Measurements from ENCODE around the gene FAM236B.
"Not testable (repeated sequence)": the region's sequence is repeated elsewhere in the genome, so short reads cannot be mapped to it uniquely, and the experiment has no call there.

The FAM236B gene

GRCh38 chrX:72782560-72782959 lies at the start of gene FAM236B:
TSS of gene FAM236B (minus strand) at chrX:72782660. CDS start at chrX:72782560, 100 bp downstream.
- H3K36me3 ChIP-seq (ENCODE audit: control insufficient read depth in 2 of 2, insufficient read depth in 2 of 2, low read length in 2 of 2); H3K27me3 ChIP-seq (ENCODE audit: control insufficient read depth in 2 of 2, insufficient read depth in 2 of 2, low read length in 2 of 2); H3K4me3 ChIP-seq (ENCODE audit: low read length in 2 of 2); H3K9ac ChIP-seq (ENCODE audit: low read depth in 1 of 2, low read length in 2 of 2); H3K4me1 ChIP-seq (ENCODE audit: control insufficient read depth in 2 of 2, insufficient read depth in 2 of 2, low read length in 2 of 2); H3K9me3 ChIP-seq (ENCODE audit: control insufficient read depth in 2 of 2, low read length in 2 of 2); H3K27ac ChIP-seq (ENCODE audit: low read depth in 2 of 2, low read length in 2 of 2): not testable (repeated sequence)

- not testable (repeated sequence) for H3K4me1 ChIP-seq (ENCODE audit: control insufficient read depth in 2 of 2, insufficient read depth in 2 of 2, low read length in 2 of 2); H3K9ac ChIP-seq (ENCODE audit: low read depth in 1 of 2, low read length in 2 of 2); H3K9me3 ChIP-seq (ENCODE audit: control insufficient read depth in 2 of 2, low read length in 2 of 2); H3K27ac ChIP-seq (ENCODE audit: low read depth in 2 of 2, low read length in 2 of 2); H3K27me3 ChIP-seq (ENCODE audit: control insufficient read depth in 2 of 2, insufficient read depth in 2 of 2, low read length in 2 of 2); H3K4me3 ChIP-seq (ENCODE audit: low read length in 2 of 2); H3K36me3 ChIP-seq (ENCODE audit: control insufficient read depth in 2 of 2, insufficient read depth in 2 of 2, low read length in 2 of 2)
Measured at GRCh38 chrX:72830701-72831100, 48.2 kb upstream of the FAM236B start.

GRCh38 chrX:72808110-72808509 lies 25.6 kb upstream of the FAM236B start, which contains the start of gene FAM236D:
TSS of gene FAM236D (minus strand) at chrX:72808210. CDS start at chrX:72808110, 100 bp downstream.
- H3K27ac ChIP-seq (ENCODE audit: low read depth in 2 of 2, low read length in 2 of 2); H3K27me3 ChIP-seq (ENCODE audit: control insufficient read depth in 2 of 2, insufficient read depth in 2 of 2, low read length in 2 of 2); H3K4me3 ChIP-seq (ENCODE audit: low read length in 2 of 2); H3K4me1 ChIP-seq (ENCODE audit: control insufficient read depth in 2 of 2, insufficient read depth in 2 of 2, low read length in 2 of 2); H3K9me3 ChIP-seq (ENCODE audit: control insufficient read depth in 2 of 2, low read length in 2 of 2); H3K36me3 ChIP-seq (ENCODE audit: control insufficient read depth in 2 of 2, insufficient read depth in 2 of 2, low read length in 2 of 2); H3K9ac ChIP-seq (ENCODE audit: low read depth in 1 of 2, low read length in 2 of 2): not testable (repeated sequence)

- not testable (repeated sequence) for H3K9ac ChIP-seq (ENCODE audit: low read depth in 1 of 2, low read length in 2 of 2); H3K9me3 ChIP-seq (ENCODE audit: control insufficient read depth in 2 of 2, low read length in 2 of 2); H3K27ac ChIP-seq (ENCODE audit: low read depth in 2 of 2, low read length in 2 of 2); H3K27me3 ChIP-seq (ENCODE audit: control insufficient read depth in 2 of 2, insufficient read depth in 2 of 2, low read length in 2 of 2); H3K4me1 ChIP-seq (ENCODE audit: control insufficient read depth in 2 of 2, insufficient read depth in 2 of 2, low read length in 2 of 2); H3K36me3 ChIP-seq (ENCODE audit: control insufficient read depth in 2 of 2, insufficient read depth in 2 of 2, low read length in 2 of 2); H3K4me3 ChIP-seq (ENCODE audit: low read length in 2 of 2)
Measured at GRCh38 chrX:72790390-72790789, 7.9 kb upstream of the FAM236B start.

- H3K27ac ChIP-seq (ENCODE audit: low read depth in 2 of 2, low read length in 2 of 2); H3K4me3 ChIP-seq (ENCODE audit: low read length in 2 of 2); H3K9ac ChIP-seq (ENCODE audit: low read depth in 1 of 2, low read length in 2 of 2); H3K27me3 ChIP-seq (ENCODE audit: control insufficient read depth in 2 of 2, insufficient read depth in 2 of 2, low read length in 2 of 2); H3K36me3 ChIP-seq (ENCODE audit: control insufficient read depth in 2 of 2, insufficient read depth in 2 of 2, low read length in 2 of 2); H3K4me1 ChIP-seq (ENCODE audit: control insufficient read depth in 2 of 2, insufficient read depth in 2 of 2, low read length in 2 of 2); H3K9me3 ChIP-seq (ENCODE audit: control insufficient read depth in 2 of 2, low read length in 2 of 2): not testable (repeated sequence)
Measured at GRCh38 chrX:72788142-72788541, 5.7 kb upstream of the FAM236B start.

GRCh38 chrX:72783964-72784363 lies 1.5 kb upstream of the FAM236B start:
- H3K9me3 ChIP-seq (ENCODE audit: control insufficient read depth in 2 of 2, low read length in 2 of 2); H3K27ac ChIP-seq (ENCODE audit: low read depth in 2 of 2, low read length in 2 of 2); H3K4me3 ChIP-seq (ENCODE audit: low read length in 2 of 2); H3K9ac ChIP-seq (ENCODE audit: low read depth in 1 of 2, low read length in 2 of 2); H3K36me3 ChIP-seq (ENCODE audit: control insufficient read depth in 2 of 2, insufficient read depth in 2 of 2, low read length in 2 of 2); H3K4me1 ChIP-seq (ENCODE audit: control insufficient read depth in 2 of 2, insufficient read depth in 2 of 2, low read length in 2 of 2); H3K27me3 ChIP-seq (ENCODE audit: control insufficient read depth in 2 of 2, insufficient read depth in 2 of 2, low read length in 2 of 2): not testable (repeated sequence)

GRCh38 chrX:72783365-72783936 lies 991 bp upstream of the FAM236B start:
- not testable (repeated sequence) for H3K9ac ChIP-seq (ENCODE audit: low read depth in 1 of 2, low read length in 2 of 2); H3K36me3 ChIP-seq (ENCODE audit: control insufficient read depth in 2 of 2, insufficient read depth in 2 of 2, low read length in 2 of 2); H3K4me1 ChIP-seq (ENCODE audit: control insufficient read depth in 2 of 2, insufficient read depth in 2 of 2, low read length in 2 of 2); H3K9me3 ChIP-seq (ENCODE audit: control insufficient read depth in 2 of 2, low read length in 2 of 2); H3K27ac ChIP-seq (ENCODE audit: low read depth in 2 of 2, low read length in 2 of 2); H3K27me3 ChIP-seq (ENCODE audit: control insufficient read depth in 2 of 2, insufficient read depth in 2 of 2, low read length in 2 of 2); H3K4me3 ChIP-seq (ENCODE audit: low read length in 2 of 2)

GRCh38 chrX:72778146-72778545 lies 4.3 kb downstream of the FAM236B start:
- H3K9ac ChIP-seq (ENCODE audit: low read depth in 1 of 2, low read length in 2 of 2); H3K36me3 ChIP-seq (ENCODE audit: control insufficient read depth in 2 of 2, insufficient read depth in 2 of 2, low read length in 2 of 2); H3K4me1 ChIP-seq (ENCODE audit: control insufficient read depth in 2 of 2, insufficient read depth in 2 of 2, low read length in 2 of 2); H3K4me3 ChIP-seq (ENCODE audit: low read length in 2 of 2); H3K27ac ChIP-seq (ENCODE audit: low read depth in 2 of 2, low read length in 2 of 2); H3K9me3 ChIP-seq (ENCODE audit: control insufficient read depth in 2 of 2, low read length in 2 of 2); H3K27me3 ChIP-seq (ENCODE audit: control insufficient read depth in 2 of 2, insufficient read depth in 2 of 2, low read length in 2 of 2): not testable (repeated sequence)

GRCh38 chrX:72777467-72777790 lies 5.0 kb downstream of the FAM236B start:
- H3K36me3 ChIP-seq (ENCODE audit: control insufficient read depth in 2 of 2, insufficient read depth in 2 of 2, low read length in 2 of 2); H3K4me1 ChIP-seq (ENCODE audit: control insufficient read depth in 2 of 2, insufficient read depth in 2 of 2, low read length in 2 of 2); H3K27ac ChIP-seq (ENCODE audit: low read depth in 2 of 2, low read length in 2 of 2); H3K4me3 ChIP-seq (ENCODE audit: low read length in 2 of 2); H3K9me3 ChIP-seq (ENCODE audit: control insufficient read depth in 2 of 2, low read length in 2 of 2); H3K27me3 ChIP-seq (ENCODE audit: control insufficient read depth in 2 of 2, insufficient read depth in 2 of 2, low read length in 2 of 2); H3K9ac ChIP-seq (ENCODE audit: low read depth in 1 of 2, low read length in 2 of 2): not testable (repeated sequence)

- H3K4me3 ChIP-seq (ENCODE audit: low read length in 2 of 2); H3K36me3 ChIP-seq (ENCODE audit: control insufficient read depth in 2 of 2, insufficient read depth in 2 of 2, low read length in 2 of 2); H3K9ac ChIP-seq (ENCODE audit: low read depth in 1 of 2, low read length in 2 of 2); H3K27ac ChIP-seq (ENCODE audit: low read depth in 2 of 2, low read length in 2 of 2); H3K27me3 ChIP-seq (ENCODE audit: control insufficient read depth in 2 of 2, insufficient read depth in 2 of 2, low read length in 2 of 2); H3K4me1 ChIP-seq (ENCODE audit: control insufficient read depth in 2 of 2, insufficient read depth in 2 of 2, low read length in 2 of 2); H3K9me3 ChIP-seq (ENCODE audit: control insufficient read depth in 2 of 2, low read length in 2 of 2): not testable (repeated sequence)
Measured at GRCh38 chrX:72776653-72777466, 5.6 kb downstream of the FAM236B start, which contains the start of gene DMRTC1B. TSS of gene DMRTC1B (plus strand) at chrX:72776890. CDS start at chrX:72845136, 68,246 bp downstream.
